Stimulated activated CD4-positive, alpha-beta T cell treated with anti-CD3 and anti-CD28 coated beads, TNF-alpha, amount 100 ng/mL, for 1 hour (primary cell): ENCODE data around the gene MPG.

Experiments used
- DNase-seq, 3 donors: peaks; one replicate each; pipeline ENCODE4 v3.0.0-alpha.2; 2020; ENCODE audit warnings: low read depth in 3 of 3, low spot score in 1 of 3

MPG gene

DNA sequence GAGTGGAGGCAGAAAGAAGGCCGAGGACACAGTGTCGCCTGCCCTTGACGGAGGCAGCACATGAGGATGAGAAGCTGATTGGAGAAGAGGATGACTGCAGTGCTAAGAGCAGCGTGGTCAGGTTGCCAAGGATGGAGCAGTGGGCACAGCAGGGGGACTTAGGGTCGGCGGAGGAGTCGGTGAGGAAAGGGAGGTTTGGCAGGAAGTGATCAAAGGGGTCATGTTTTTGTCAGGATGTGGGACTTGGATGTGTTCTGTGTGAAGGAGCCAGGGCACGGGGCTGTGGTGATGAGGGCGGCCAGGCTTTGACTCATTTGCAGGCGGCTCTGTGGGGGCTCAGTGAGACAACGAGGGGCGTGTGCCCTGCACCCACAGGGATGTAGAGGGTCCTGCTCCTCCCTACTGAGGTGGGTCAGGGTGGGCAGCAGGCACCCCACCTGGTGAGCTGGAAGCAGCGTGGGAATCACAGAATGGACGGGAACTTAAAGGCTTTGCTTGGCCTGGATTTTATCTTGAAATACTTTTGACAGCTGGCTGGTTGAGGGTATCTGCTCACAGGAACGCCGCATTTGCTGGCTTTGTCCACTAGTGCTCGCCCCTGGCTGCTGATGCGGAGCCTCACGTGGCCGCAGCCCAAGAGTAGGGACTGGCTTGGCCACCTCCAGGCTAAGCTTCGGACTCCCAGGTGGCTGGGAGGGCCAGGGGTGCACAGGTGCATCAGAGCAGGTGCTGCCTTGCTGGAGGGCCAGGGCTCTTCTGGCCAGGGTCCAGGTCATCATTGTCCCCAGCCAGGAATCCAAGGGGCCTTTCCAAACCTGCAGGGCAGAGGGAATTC lies 6.0 kb downstream of the MPG start:
- no peak for DNase-seq

DNA sequence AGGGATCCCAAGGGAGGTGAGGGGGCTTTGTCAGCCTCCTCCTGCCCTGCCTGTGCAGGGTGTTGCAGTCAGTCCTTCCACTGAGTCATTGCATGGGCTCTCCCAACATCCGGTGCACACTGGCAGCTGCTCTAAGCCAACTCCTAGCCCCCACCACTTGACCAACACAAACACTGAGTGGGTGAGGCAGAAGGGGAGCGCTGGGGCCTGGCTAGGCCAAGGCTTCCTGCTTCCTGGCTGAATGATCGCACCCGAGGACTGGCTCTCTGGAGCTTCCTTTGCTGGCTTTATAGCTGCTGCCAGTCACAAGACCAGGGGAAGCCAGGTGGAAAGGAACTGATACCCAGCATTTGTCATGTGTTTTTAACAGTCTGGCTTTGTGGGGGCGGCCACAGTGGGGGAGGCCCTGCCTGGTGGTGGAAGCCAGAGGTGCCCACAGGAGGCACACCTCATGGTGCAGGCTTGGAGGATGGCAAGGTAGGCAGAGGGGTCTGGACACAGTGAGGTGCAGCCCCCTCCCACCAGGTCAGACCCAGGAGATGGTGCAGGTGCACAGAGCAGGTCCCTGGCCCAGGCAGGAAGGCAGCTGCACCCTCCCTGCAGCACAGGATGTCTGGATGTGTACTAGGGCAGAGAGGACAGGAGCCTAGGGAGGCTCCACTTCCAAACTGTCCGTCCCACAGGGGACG lies 6.8 kb downstream of the MPG start:
- peak in 1 of 3 donors; percentile 16 for DNase-seq

DNA sequence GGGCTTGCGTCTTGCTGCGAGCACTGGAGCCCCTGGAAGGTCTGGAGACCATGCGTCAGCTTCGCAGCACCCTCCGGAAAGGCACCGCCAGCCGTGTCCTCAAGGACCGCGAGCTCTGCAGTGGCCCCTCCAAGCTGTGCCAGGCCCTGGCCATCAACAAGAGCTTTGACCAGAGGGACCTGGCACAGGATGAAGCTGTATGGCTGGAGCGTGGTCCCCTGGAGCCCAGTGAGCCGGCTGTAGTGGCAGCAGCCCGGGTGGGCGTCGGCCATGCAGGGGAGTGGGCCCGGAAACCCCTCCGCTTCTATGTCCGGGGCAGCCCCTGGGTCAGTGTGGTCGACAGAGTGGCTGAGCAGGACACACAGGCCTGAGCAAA lies 7.4 kb downstream of the MPG start:
- no peak for DNase-seq

DNA sequence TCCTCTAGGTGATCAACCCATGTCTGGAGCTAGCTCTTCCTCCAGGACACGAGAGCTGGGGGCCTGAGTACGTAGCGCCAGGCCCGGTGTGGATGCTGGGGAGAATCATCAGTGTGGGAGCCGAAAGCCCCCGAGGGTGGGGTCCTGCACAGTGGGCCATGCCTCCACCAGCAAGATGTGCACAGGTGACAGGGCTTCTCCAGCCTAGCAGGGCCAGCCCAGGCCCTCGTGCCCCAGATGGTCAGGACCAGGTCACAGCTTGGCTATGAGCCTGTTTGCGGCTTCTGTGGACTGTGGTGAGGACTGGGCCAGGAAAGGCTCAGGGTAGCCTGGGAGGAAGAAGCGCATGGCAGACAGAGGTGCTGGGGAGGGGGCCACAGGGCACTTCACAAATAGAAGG lies 7.8 kb downstream of the MPG start:
- DNase-seq, result no peak

DNA sequence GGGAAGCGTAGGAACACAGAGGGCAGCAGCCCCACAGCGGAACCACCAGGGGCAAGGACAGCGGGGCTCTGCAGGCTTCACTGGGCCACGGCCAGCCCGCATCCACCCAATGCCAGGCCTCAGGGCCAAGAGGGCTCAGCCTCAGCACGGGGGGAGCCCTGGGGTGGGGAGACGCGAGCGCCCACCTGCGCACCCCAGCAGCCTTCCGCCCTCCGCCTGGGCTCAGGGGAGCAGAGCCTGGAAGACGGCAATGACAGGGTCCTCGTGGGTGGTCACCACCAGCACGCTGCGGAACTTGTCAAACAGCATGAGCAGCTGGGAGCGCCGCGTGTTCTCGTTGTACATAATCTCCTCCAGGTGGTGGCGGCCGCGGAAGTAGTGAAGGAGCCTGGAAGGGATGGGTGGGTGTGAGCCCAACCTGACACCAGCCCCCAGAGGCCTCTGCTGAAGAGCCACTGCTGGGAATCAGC lies 8.5 kb downstream of the MPG start:
- no peak for DNase-seq

DNA sequence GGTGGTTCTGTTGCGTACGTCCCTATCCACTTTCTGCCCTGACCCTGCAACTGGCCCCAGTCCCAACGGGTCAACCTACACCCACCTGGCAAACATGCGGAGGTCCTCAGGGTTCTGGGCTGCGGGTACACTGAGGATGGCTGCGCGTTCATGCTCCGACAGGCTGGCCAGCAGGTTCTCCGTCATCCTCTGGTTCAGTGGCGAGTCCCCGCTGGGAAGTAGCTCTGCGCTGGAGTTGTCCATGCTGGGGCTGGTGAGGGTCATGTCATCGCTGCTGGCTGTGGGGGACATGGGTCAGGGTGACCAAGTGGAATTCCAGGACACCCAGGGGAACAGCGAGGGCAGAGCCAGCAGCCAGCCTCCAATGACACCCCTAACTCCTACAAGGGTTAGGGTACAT lies 10.6 kb downstream of the MPG start:
- no peak for DNase-seq

DNA sequence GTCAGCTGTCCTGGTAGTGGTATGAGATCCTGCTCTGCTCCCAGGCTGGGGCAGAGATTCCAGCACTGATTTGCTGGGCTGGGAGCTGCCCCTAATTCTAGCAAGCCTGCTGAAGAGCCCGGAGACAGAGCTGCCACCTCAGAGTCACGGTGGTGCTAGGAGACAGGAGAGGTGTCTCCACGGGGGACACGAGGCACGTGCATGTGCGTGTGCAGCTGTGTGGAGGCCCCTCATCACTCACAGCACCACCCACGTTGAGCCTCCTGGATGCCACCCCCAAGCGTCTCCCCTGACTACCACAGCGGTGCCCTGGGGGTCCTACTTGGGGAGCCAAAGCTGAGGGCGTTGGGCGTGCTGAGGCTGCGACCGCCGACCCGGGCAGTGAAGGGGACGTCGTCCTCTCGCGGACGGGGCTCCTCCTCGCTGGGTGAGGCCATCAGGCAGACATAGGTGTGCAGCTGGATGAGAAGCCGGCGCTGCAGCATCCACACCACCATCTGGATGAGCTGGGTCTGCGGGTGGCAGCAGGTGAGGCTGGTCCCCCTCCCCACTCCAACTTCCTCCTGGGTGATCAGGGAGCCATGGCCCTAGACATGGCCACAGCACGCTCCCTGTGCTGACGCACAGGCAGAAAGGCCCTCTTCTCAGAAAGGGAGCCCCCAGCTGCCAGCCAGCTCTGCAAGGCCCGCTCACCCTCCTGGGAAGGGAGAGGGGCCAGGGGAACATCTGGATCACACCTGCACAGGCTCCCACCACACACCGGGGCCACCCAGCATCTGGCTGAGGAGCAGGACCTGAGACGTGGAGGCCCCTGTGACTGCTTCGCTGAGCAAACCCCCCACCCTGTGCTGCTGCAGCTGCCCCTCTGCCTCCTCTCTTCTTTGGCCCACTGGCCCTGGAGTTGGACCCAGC lies 11.6 kb downstream of the MPG start:
- DNase-seq, result no peak

DNA sequence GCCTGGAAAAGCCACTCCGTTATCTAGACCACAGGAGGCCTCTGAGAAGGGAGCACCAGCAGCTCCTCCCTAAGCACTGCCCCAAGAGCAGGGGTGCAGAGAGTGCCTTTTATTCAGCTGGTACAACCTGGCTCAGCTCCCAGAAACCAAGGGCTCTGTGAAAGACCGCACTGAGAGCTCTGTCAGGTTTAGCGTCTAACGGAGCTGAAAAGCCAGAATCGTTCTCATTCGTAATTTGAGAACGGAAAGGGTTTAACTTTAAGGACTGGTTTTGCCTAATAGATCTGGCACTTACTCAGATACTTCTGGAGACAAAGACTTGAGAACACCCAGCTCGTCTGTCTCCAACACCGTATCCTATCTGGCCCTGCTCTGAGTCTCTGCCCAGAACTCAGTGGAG lies 13.5 kb downstream of the MPG start:
- DNase-seq, result no peak

DNA sequence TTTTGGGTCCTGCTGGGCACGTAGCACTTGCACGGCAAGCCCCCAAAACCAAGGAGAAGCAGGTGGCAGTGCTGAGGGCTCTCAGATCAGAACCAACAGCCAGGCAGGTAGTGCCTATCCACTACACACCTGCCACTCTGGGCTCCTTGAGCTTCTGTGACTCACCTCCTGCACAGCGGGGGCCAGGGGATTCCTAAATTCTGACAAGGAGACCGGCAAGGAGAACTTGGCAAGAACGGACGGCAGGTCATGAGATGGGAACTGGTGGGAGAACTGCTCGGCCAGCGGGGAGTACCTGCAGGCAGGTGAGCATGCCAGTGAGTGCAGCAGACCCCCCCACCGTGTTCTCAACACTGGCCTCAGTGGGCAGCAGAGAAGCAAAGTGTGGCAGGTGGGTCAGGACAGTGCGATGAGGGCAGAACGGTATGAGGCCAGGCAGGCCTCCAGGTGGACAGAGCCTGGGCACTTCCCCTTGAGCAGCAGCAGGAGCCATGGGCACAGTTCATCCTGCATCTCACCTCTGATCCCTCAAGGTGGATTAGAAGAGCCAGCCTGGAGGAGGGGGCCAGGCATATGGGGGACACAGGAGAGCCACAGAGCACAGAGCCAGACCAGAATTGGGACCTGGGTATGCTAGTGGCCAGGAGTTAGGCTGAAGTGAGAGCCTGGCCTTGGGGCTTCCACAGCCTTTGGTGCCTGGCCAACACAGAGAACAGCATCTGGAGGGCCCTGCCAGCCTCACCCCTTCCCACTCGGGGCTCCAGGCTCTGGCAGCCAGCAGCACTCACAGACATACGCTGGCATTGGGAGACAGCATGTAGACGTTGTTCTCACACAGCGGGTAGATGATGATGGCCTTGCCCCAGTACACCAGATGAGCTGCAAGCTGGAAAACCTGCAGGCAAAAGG lies 14.7 kb downstream of the MPG start:
- DNase-seq, result no peak

DNA sequence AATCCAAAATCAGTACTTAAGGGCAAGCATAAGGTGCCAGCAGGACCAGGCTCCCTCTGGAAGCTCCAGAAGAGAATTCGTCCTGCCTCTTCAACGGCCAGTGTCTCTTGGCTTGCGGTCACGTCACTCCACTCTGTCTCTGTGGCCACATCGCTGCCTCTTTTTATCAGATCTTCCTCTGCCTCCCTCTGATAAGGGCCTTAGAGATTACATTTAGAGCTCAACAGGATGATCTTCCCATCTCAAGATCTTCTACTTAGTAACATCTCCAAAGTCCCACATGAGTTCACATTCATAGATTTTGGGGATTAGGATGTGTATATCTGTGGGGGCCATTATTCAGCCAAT lies 16.9 kb downstream of the MPG start:
- DNase-seq, result no peak

DNA sequence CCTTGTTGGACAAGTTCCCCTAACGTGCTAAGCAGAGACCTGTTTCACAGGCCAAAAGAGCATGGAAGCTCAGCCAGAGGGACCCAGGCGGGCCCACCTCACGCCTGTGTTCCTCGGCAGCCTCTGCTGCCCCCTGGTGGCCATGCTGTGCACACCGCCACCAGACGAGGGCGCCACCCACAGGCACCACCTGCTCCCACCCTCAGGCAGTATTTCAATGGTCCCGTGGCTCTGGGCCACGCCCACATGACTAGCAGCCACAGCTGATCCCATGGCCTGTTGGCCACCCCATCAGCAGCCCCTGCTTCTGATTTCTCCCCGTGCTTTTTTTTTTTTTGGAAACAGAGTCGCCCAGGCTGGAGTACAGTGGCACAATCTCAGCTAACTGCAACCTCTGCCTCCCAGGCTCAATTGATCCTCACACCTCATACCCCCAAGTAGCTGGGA lies 18.9 kb downstream of the MPG start:
- DNase-seq, result peak; percentile 73 to 83 (median 76)

DNA sequence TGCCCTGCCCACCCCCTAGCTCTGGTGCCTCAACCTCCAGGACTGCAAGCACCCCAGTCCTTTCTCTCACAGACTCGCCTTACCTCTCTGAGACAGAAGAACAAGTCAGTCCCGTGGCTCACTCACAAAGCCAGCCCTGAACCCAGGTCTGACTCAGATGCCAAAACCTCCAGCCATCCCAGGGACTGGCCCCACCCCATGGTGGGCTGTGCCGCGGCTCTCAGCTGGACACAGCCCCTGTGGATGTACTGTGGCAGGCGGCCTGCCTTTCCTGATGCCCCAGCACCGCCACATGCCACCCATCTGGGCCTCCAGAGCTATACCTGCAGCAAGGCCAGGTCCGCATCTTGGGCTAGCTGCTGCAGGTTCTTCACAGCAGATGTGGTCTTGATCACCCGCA lies 19.8 kb downstream of the MPG start:
- DNase-seq, result no peak

DNA sequence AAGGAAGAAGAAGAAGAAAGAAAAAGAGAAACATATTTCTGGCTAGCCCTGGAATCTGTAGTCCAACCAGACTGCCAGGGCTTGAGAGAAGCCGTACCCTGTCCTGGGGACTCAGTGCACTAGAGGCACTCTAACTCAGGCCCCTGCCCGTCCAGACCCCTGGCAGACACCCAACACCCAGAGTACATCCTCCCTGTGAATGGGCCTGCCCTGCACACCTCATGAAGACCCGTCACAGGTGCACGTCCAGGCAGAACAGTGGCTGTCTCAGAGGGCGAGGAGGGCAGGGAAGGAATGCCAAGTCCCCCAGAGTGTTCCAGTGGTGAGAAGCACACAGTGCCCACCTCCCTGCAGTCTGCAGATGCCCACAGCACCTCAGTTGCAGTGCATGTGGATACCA lies 23.0 kb downstream of the MPG start:
- no peak for DNase-seq

DNA sequence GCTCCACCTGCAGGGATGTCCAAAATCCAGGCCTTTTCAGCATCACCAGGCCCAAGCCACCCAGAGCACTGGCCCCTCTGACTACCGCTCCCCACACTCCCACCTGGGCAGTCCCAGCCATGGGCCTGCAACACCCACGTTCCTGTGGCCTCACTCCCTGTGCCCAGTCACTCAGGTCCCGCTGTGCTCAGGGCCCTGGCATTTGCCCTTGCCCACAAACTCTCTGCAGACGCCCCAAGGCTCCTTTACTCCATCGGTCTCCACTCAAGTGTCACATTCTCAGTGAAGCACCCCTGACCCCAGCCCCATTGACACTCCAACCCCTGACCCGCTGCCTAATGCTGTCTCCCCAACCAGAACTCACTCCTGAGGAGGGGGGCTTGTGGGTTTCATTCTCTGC lies 23.6 kb downstream of the MPG start:
- DNase-seq, result no peak

DNA sequence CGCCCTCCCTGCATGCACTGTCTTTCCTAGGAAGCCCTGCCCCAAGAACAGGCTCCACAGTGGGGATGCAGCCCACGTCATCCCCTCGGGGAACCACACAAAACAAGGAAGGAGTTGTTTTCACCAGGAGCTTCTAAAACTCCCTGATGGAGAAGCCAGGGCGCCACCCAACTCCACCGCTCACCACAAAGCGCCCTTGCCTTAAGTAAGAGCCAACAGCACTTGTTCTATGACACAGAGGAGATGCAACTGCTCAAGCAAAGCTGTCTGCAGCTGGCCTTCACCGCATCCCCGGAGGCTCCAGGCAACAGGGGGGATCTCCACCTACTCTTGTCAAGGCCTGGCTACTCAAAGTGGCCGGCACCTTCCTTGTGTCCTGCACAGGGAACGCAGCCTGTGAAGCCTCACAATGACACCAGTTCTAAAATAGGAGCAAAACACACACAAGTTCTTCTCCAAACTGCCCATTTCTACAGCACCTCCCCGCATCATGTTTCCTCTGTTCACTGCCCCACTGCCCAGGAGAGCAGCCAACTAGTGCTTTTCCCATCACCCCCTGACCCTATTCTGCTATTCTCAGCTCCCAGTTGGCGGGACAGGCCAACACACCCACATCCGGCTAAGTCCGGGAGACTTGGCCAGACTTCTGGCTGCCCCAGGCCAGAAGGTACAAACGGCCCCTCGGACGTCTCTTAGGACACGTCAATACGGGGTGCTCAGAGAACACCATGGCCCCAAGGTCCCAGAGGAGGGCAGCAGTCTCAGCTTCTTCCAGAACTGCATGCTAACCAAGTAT lies 24.2 kb downstream of the MPG start:
- no peak for DNase-seq

DNA sequence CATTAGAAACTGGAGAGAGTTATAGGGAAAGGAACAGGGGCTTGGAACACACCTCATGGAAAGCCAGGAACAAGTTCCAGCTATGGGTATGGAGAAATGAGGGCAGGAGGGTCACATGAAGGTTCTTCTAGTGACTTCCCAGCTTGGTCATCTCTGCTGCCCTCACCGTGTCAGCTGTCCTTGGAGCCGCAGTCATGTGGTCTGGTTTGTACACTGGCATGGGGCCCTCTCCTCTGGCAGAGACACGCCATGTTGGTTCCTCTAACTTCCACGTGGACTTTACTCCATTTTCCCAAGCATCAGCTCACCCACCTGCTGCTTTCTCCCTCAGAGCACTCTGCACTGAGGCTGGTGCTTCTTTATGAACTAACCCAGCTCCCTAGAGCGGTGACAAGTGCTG lies 26.3 kb downstream of the MPG start:
- DNase-seq, result no peak

DNA sequence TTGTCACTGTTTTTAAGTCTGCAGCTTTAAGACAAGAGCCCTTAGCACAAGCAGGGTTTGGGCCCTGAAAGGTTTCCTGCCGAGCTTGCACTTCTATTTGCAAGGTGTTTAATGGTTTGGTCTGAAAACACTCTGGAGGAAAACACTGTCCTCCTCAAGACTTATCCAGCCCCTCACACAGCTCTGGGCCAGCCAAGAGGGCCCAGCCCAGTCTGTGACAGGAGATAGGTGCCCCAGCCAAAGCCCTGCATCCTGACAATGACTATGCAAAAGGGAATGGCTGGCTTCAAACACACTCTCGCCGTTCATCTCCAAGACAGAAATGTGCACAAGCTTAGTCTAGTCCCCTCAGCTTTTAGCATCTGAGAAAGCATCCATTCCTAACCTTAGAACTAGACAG lies 26.9 kb downstream of the MPG start:
- no peak for DNase-seq

DNA sequence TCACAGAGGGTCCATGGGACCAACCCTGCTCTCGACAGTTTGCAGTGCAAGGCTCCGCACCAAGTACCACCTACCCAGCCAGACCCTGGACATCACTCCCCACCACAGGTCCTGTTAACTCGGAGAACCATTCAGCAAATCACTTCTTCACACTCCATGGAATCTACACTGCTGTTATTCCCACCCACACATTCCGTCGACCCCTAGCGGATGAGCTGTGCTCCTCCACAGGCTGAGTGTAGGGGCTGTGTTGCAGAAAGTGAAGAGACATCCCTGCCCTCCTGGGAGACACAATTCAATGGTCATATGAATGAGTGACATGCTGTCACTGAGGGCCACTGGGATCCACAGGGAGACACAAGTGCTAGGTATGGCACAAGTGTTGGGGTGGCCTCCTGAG lies 27.5 kb downstream of the MPG start:
- no peak for DNase-seq

DNA sequence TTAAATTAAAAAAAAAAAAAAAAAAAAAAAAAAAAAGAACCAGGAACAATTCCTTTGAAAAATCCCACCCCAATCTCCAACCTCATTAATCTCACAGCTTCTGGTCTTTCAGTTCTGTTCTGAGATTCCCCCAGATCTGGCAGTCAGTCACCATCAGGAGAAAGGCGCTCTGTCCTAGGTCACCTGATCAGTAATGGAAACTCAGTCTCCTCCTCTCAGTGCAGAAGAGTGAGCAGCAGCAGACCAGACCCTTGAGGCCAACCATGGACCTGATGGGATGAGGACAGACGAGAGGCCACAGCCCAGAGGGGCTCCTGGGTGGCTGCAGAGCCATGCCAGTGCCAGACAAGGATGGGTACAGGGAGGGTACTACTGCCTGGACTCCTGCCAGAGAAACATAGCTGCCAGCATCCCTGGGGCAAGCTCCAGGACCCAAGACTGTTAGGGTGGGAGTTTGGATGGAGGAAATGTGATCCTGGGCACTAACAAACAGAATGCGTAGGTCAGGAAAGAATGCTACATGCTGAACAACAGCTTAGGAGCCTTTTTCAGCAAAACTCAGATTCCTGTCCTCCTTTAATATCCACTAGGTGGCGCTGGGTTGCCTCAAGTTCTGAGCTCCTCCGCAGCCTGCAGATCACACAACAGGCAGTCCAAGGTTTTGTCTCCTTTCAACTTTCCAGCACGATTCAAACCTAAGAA lies 28.7 kb downstream of the MPG start:
- peak in 2 of 3 donors; percentile 19 to 42 for DNase-seq
